Breast epithelium (tissue), 3 donors: ENCODE measurements around the gene CACNA1B.

ENCODE experiments used
- POLR2A ChIP-seq: fragments of 450-650 bp; IDR thresholded peaks from one replicate; pipeline ENCODE4 v1.6.1; 2016; ENCODE audit warnings: antibody characterized with exemption, mild to moderate bottlenecking, moderate library complexity
- POLR2AphosphoS5 ChIP-seq, 3 donors: sonication (generic); formaldehyde crosslinking; IDR thresholded peaks; one replicate each; pipeline ENCODE4 v1.6.1; 2017; ENCODE audit warnings: antibody characterized with exemption in 3 of 3
- TF ChIP-seq, protein P1 (sequence below), 3 donors: fragments of 450-650 bp; IDR thresholded peaks; one replicate each; pipeline ENCODE4 v1.5.1; 2016 to 2017; ENCODE audit warnings: antibody characterized with exemption in 3 of 3, mild to moderate bottlenecking in 3 of 3, moderate library complexity in 3 of 3

DNA sequence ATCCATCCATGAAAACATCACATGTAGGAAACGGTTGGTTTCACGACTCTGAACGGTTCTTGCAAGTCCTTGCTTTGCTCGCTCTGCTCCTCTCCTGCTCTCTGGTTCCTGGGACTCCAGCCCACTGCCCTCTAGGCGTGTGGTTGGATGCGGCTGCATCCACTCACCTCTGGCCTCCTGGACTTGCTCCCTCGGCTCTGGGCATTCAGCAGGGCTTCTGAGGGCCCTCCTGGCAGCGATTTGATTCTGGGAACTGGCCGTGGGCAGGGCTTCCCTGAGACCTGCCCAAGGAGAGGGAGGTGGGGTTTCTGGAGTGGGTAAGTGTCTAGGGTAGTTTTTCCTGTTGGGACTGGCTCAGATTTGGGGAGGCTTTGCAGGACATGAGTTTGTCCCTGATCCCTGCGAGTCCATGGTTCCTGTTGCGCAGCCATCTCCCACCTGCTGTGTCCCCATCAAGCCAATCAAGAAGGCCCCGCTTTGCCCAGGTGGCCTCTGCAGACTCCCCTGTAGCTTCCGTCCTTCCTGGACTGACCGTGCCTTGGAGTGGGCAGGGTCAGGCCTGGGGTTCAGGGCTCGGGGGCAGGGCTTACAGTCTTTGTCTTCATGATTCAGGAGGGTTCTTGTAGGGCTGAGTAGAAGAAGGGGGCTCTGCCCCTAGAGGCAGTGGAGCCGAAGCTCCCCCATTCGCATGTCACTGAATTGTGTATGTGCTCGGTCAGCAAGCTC, 192.3 kb downstream of the CACNA1B start:
- TF ChIP-seq, protein P1, sequence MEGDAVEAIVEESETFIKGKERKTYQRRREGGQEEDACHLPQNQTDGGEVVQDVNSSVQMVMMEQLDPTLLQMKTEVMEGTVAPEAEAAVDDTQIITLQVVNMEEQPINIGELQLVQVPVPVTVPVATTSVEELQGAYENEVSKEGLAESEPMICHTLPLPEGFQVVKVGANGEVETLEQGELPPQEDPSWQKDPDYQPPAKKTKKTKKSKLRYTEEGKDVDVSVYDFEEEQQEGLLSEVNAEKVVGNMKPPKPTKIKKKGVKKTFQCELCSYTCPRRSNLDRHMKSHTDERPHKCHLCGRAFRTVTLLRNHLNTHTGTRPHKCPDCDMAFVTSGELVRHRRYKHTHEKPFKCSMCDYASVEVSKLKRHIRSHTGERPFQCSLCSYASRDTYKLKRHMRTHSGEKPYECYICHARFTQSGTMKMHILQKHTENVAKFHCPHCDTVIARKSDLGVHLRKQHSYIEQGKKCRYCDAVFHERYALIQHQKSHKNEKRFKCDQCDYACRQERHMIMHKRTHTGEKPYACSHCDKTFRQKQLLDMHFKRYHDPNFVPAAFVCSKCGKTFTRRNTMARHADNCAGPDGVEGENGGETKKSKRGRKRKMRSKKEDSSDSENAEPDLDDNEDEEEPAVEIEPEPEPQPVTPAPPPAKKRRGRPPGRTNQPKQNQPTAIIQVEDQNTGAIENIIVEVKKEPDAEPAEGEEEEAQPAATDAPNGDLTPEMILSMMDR (IDR thresholded peaks at IDR 0.05) = no peak
- no peak for TF ChIP-seq POLR2A
- TF ChIP-seq POLR2AphosphoS5 (IDR thresholded peaks at IDR 0.05) = no peak
